HCT116 (cell line): ENCODE measurements around the gene WNT3A. TPM values are rescaled to one million over a fixed set of nuclear protein-coding genes. Genes with fewer than 3 reads are reported as not detected.
"Not testable (repeated sequence)": the region's sequence is repeated elsewhere in the genome, so short reads cannot be mapped to it uniquely, and the experiment has no call there.

Experiments used
- ATAC-seq: fragments of 200-7000 bp; cut with Tn5 transposase; 2 replicates; pipeline ENCODE4 v1.9.1; 2020; ENCODE audit warnings: mild to moderate bottlenecking, moderate library complexity
- BruUV-seq: library from RNA; stranded (reverse); fragments of 400-500 nt; replicated peaks from 2 replicates; lab custom pipeline; 2021; lab: Mats Ljungman, UMichigan
- CTCF ChIA-PET: fragments of 300-600 bp; sonication (Branson Sonifier 250); formaldehyde crosslinking; loops from one replicate; lab custom pipeline; 2021; ENCODE audit warnings: antibody characterized with exemption; lab: Charles Lee
- POLR2A ChIA-PET: fragments of 300-600, 350-600 bp; sonication (Branson Sonifier 250); formaldehyde crosslinking; loops from one replicate; lab custom pipeline; 2021; ENCODE audit warnings: antibody characterized with exemption; lab: Charles Lee
- RAD21 ChIA-PET, 2 experiments: fragments of 300-600 bp; sonication (Branson Sonifier 250); formaldehyde crosslinking; loops; one replicate each; lab custom pipeline; 2023; ENCODE audit warnings: low total read pairs in 2 of 2; ENCODE audit not compliant: uncharacterized antibody in 2 of 2, unreplicated experiment in 2 of 2, low non-redundant PET in 1 of 2; lab: Charles Lee
- DNase-seq: peaks from one replicate; pipeline ENCODE4 v3.0.0-alpha.2; 2010; ENCODE audit warnings: low read depth, low spot score
- H2AFZ ChIP-seq: fragments of 200-600 bp; shearing (Covaris generic), sonication (generic); 2 replicates; pipeline ENCODE4 v1.6.1; 2017; ENCODE audit warnings: low read depth, mixed run types, mixed read lengths, antibody characterized with exemption, low read length; ENCODE audit not compliant: poor library complexity, severe bottlenecking
- H3K27ac ChIP-seq: 2 replicates; pipeline ENCODE4 v1.5.1; 2012; ENCODE audit warnings: low read depth, low read length
- H3K27me3 ChIP-seq: fragments of 200-600 bp; sonication (generic); 2 replicates; pipeline ENCODE4 v1.6.1; 2016; ENCODE audit warnings: mixed run types, low read length, mixed read lengths; ENCODE audit not compliant: insufficient read depth
- H3K36me3 ChIP-seq, 2 experiments: fragments of 200-500 bp in 1 of 2; fragments of 200-600 bp in 1 of 2; sonication (Bioruptor generic) in 1 of 2; sonication (generic) in 1 of 2; 2 replicates each; pipeline versions ENCODE4 v1.5.1 to v1.6.1; 2014 to 2016; ENCODE audit warnings: low read length in 2 of 2, inconsistent platforms in 1 of 2, mixed read lengths in 1 of 2, mixed run types in 1 of 2; ENCODE audit not compliant: insufficient read depth in 2 of 2, control insufficient read depth in 1 of 2
- H3K4me1 ChIP-seq, 2 experiments: fragments of 200-600 bp in 1 of 2; sonication (generic) in 1 of 2; 2 replicates each; pipeline versions ENCODE4 v1.5.1 to v1.6.1; 2012 to 2017; ENCODE audit warnings: low read length in 2 of 2, inconsistent platforms in 1 of 2, mild to moderate bottlenecking in 1 of 2, mixed read lengths in 1 of 2, mixed run types in 1 of 2, moderate library complexity in 1 of 2; ENCODE audit not compliant: insufficient read depth in 2 of 2, control insufficient read depth in 1 of 2
- H3K4me2 ChIP-seq: fragments of 200-600 bp; sonication (generic); 2 replicates; pipeline ENCODE4 v1.6.1; 2017; ENCODE audit warnings: mixed run types, low read length, mixed read lengths
- H3K4me3 ChIP-seq, 2 experiments: fragments of 200-600 bp in 1 of 2; sonication (generic) in 1 of 2; replicated peaks in 1 of 2; 2 replicates each; pipeline ENCODE4 v1.5.1; 2011 to 2016; ENCODE audit warnings: low read length in 2 of 2, control low read depth in 1 of 2, low read depth in 1 of 2, mild to moderate bottlenecking in 1 of 2, mixed read lengths in 1 of 2, mixed run types in 1 of 2
- H3K79me2 ChIP-seq: fragments of 200-600 bp; sonication (generic); 2 replicates; pipeline ENCODE4 v1.6.1; 2017; ENCODE audit warnings: mild to moderate bottlenecking, mixed run types, low read length, moderate library complexity, mixed read lengths; ENCODE audit not compliant: insufficient read depth
- H3K9ac ChIP-seq: fragments of 200-600 bp; sonication (generic); 2 replicates; pipeline ENCODE4 v1.6.1; 2016; ENCODE audit warnings: low read length, mixed read lengths
- H3K9me2 ChIP-seq: fragments of 200-600 bp; sonication (generic), shearing (Covaris generic); 2 replicates; pipeline ENCODE4 v1.6.1; 2017; ENCODE audit warnings: mixed run types, mild to moderate bottlenecking, moderate library complexity; ENCODE audit not compliant: insufficient read depth
- H3K9me3 ChIP-seq, 2 experiments: fragments of 200-500 bp in 1 of 2; fragments of 200-600 bp in 1 of 2; sonication (Bioruptor generic) in 1 of 2; sonication (generic) in 1 of 2; 2 replicates each; pipeline ENCODE4 v1.6.1; 2014 to 2017; ENCODE audit warnings: low read length in 2 of 2, mixed read lengths in 2 of 2, inconsistent platforms in 1 of 2, low read depth in 1 of 2, mild to moderate bottlenecking in 1 of 2, mixed run types in 1 of 2, moderate library complexity in 1 of 2; ENCODE audit not compliant: control insufficient read depth in 1 of 2, insufficient read depth in 1 of 2
- H4K20me1 ChIP-seq: fragments of 200-600 bp; sonication (generic), shearing (Covaris generic); 2 replicates; pipeline ENCODE4 v1.6.1; 2017; ENCODE audit warnings: mixed run types, mild to moderate bottlenecking, moderate library complexity; ENCODE audit not compliant: insufficient read depth
- intact Hi-C: fragments of 100-400 bp; cut with micrococcal nuclease; formaldehyde crosslinking; loops from 2 replicates; pipeline ENCODE4 v1.10.0; 2022
- total RNA-seq: library from RNA; stranded (reverse); gene quantifications from one replicate; pipeline ENCODE4 v1.2.1, GENCODE V29; 2021; ENCODE audit not compliant: unreplicated experiment

The WNT3A gene
- total RNA-seq, 1 experiment from 2014 or later, result 3.7 TPM

GRCh38 chr1:227971216-227971615 is 35.6 kb upstream of the WNT3A start:
- H3K9me3 ChIP-seq, H3K4me2 ChIP-seq, CTCF ChIA-PET, H3K79me2 ChIP-seq, POLR2A ChIA-PET, H3K4me3 ChIP-seq, H3K36me3 ChIP-seq, H2AFZ ChIP-seq, H3K27me3 ChIP-seq, DNase-seq, ATAC-seq, H3K4me1 ChIP-seq, RAD21 ChIA-PET, BruUV-seq, H4K20me1 ChIP-seq, H3K27ac ChIP-seq, intact Hi-C loops, H3K9me2 ChIP-seq, H3K9ac ChIP-seq: not testable (repeated sequence)

- RAD21 ChIA-PET, BruUV-seq: not testable (repeated sequence)
Measured at GRCh38 chr1:227971643-227972282, 35.0 kb upstream of the WNT3A start.

GRCh38 chr1:227972283-227972679 is 34.5 kb upstream of the WNT3A start:
- H3K36me3 ChIP-seq, RAD21 ChIA-PET, ATAC-seq, DNase-seq, H3K27me3 ChIP-seq, H4K20me1 ChIP-seq, BruUV-seq, H3K9me2 ChIP-seq, H3K4me3 ChIP-seq, H3K9ac ChIP-seq, intact Hi-C loops, H2AFZ ChIP-seq, H3K9me3 ChIP-seq, H3K4me2 ChIP-seq, H3K79me2 ChIP-seq, H3K27ac ChIP-seq, H3K4me1 ChIP-seq, POLR2A ChIA-PET, CTCF ChIA-PET: not testable (repeated sequence)

More at GRCh38 chr1:227971643-227972282, 35.0 kb upstream of the WNT3A start:
- intact Hi-C loops, DNase-seq, H3K4me1 ChIP-seq, H3K9me2 ChIP-seq, ATAC-seq, CTCF ChIA-PET, H3K9me3 ChIP-seq, H3K4me2 ChIP-seq, H3K27ac ChIP-seq, H3K4me3 ChIP-seq, H3K27me3 ChIP-seq, H3K79me2 ChIP-seq, POLR2A ChIA-PET, H4K20me1 ChIP-seq, H2AFZ ChIP-seq, H3K36me3 ChIP-seq, H3K9ac ChIP-seq: not testable (repeated sequence)

- BruUV-seq, intact Hi-C loops, H4K20me1 ChIP-seq, H3K4me3 ChIP-seq, H3K36me3 ChIP-seq, ATAC-seq, POLR2A ChIA-PET, H3K79me2 ChIP-seq, H3K9me3 ChIP-seq, H3K27ac ChIP-seq, H3K9me2 ChIP-seq, H3K27me3 ChIP-seq, H3K4me2 ChIP-seq, DNase-seq, H3K4me1 ChIP-seq, H3K9ac ChIP-seq, H2AFZ ChIP-seq, RAD21 ChIA-PET, CTCF ChIA-PET: not testable (repeated sequence)
Measured at GRCh38 chr1:227972843-227973374, 33.9 kb upstream of the WNT3A start.
